ENCODE data around the gene ARL15. TPM values are rescaled to one million over a fixed set of nuclear protein-coding genes. Genes with fewer than 3 reads are reported as not detected.
A peak's percentile ranks its signal among the peaks of the same experiment; 100 is the strongest.

The ARL15 gene
- polyA plus RNA-seq, 4 donors, result 25.7 to 39.3 (median 30.9) TPM

DNA sequence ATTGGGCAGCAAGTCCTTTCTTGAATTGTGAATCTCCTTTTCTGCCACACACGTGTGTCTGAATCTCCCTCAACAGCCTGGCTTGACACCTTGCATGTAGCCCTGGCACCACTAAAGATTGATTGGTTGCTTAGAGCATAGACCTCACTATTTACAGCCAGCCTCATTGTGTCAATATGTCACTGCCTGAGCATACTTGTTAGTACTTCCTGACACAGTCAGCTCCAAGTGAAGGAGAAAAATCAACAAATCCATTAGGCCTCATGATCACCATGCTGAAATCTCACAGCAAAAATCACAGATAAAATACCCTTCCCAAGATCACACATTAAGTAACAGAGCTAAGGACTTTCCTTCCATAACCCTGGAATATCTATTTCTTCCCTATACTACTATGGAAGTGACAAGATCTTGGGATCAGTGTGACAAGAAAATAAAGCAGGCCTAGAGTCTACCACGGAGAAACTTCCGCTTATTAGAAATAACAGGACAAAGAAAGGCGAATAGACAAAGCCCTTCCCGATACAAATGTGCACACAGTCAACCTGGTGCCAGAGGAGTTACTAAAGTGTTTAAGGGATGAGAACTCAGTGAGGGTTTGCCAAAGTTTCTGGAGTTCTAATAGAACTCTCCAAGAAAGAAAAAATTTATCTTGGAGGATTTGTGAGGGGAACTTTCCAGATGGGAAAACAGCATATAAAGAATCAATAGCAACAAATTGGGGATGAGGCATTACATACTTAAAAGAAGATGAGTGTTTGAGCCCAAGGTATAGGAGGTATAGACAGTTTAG lies 5.6 kb upstream of the ARL15 start:
- no peak for DNase-seq (ENCODE audit: low read depth in 4 of 4, low spot score in 3 of 4)

DNA sequence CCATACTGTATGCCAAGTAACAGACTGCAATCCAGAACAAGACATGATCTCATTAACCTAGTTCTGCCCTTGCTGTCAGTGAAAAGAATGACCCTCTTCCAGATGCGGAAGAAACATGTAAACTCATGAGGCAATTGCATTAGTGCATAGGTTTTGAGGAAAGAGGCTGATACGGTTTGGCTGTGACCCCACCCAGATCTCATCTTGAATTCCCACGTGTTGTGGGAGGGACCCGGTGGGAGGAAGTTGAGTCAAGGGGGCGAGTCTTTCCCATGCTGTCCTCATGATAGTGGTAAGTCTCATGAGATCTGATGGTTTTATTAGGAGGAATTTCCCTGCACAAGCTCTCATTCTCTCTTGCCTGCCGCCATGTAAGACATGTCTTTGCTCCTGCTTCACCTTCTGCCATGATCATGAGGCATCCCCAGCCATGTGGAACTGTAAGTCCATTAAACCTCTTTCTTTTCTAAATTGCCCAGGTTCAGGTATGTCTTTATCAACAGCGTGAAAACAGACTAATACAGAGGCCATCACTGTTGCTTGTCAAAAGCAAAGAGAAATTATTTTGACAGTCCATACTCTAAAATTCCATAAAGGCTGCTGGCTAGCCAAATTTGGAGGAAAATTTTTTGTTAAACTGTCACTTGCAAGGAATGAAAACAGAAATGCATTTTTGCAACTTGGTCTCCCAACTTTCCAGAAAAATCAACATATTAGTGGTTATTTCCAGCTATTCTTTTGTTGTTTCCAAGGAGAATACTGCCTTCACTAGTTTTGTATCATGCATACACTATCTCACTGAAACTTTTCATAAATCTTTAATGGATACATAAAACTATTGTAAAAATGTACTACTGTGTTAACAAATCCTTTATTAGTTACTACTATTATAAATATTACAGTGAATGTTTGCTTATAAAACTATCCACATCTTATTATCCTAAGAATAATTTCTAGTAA lies 3.2 kb upstream of the ARL15 start:
- no peak for DNase-seq (ENCODE audit: low read depth in 4 of 4, low spot score in 3 of 4)

- no peak for DNase-seq (ENCODE audit: low read depth in 4 of 4, low spot score in 3 of 4)
Measured at GRCh38 chr5:54312499-54312898, 2.1 kb upstream of the ARL15 start.

GRCh38 chr5:54311176-54311677 lies 854 bp upstream of the ARL15 start:
- DNase-seq (ENCODE audit: low read depth in 4 of 4, low spot score in 3 of 4), result peak in 3 of 4 donors; percentile 24 to 48 (median 24)

GRCh38 chr5:54309691-54310432 lies 511 bp downstream of the ARL15 start:
- DNase-seq (ENCODE audit: low read depth in 4 of 4, low spot score in 3 of 4), result peak; percentile 24 to 38 (median 34)

- no peak for DNase-seq (ENCODE audit: low read depth in 4 of 4, low spot score in 3 of 4)
Measured at GRCh38 chr5:54309276-54309675, 1.1 kb downstream of the ARL15 start.

GRCh38 chr5:54307583-54307982 lies 2.8 kb downstream of the ARL15 start:
- no peak for DNase-seq (ENCODE audit: low read depth in 4 of 4, low spot score in 3 of 4)

GRCh38 chr5:54306893-54307292 lies 3.5 kb downstream of the ARL15 start:
- DNase-seq (ENCODE audit: low read depth in 4 of 4, low spot score in 3 of 4), result no peak

DNA sequence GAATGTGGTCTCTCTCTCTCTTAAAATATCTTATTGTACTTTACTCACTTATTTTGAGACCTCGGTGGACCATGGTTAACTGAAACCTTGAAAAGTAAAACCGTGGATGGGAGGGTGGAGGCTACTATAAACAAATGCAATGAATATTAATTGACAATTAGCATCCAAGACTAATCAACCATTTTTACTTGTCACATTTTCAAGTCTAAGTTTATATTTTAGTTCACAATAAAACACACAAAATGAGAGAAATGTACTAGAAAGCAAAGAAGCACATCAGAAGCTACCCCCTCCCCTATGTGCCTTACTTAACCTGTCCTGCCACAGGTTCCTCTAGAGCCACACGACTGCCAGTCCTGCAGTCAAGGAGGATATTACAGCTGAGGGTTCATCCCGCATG lies 4.6 kb downstream of the ARL15 start:
- no peak for DNase-seq (ENCODE audit: low read depth in 4 of 4, low spot score in 3 of 4)

GRCh38 chr5:54304040-54304439 lies 6.3 kb downstream of the ARL15 start:
- no peak for DNase-seq (ENCODE audit: low read depth in 4 of 4, low spot score in 3 of 4)

DNA sequence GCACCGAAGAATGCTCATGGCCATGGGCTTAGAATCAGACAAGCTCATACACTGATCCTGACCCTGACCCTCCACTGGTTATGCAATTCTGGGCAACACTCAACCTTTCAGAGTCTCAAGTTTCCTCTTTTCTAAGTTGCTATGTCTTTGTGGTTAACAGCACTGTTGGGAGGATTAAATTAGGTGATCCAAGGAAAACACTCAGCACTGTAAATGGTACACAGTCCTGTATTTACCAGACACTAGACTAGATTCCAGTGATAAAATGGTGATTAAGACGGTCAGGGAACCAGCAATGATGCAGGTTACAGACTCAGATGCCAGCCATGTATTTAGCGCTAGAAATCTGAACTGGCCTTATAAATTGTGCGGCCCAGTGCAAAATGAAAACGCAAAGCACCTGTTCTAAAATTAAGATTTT lies 8.1 kb downstream of the ARL15 start:
- DNase-seq (ENCODE audit: low read depth in 4 of 4, low spot score in 3 of 4), result no peak

GRCh38 chr5:54301849-54302248 lies 8.5 kb downstream of the ARL15 start:
- DNase-seq (ENCODE audit: low read depth in 4 of 4, low spot score in 3 of 4), result no peak

- no peak for DNase-seq (ENCODE audit: low read depth in 4 of 4, low spot score in 3 of 4)
Measured at GRCh38 chr5:54301220-54301619, 9.2 kb downstream of the ARL15 start.

- DNase-seq (ENCODE audit: low read depth in 4 of 4, low spot score in 3 of 4), result no peak
Measured at GRCh38 chr5:54298947-54299346, 11.4 kb downstream of the ARL15 start.

DNA sequence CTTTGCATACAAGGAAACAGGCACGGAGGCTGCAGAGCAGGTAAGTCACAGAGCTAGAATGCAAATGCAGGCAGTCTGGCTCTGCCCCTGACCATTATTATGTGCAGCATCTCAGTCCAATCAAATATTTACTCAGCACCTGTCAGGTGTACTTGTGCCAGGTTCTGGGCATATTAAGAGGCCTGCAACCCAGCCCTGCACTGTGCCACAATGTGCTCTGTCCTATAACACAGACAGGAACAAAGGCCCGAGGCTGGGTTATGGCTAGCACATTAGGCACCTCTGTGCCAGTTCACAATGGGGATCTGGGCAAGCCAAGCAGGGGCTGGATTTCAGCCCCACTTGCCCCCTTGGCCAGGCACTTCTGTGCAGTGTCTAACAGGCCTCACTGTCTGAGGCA lies 14.0 kb downstream of the ARL15 start:
- DNase-seq (ENCODE audit: low read depth in 4 of 4, low spot score in 3 of 4), result no peak

DNA sequence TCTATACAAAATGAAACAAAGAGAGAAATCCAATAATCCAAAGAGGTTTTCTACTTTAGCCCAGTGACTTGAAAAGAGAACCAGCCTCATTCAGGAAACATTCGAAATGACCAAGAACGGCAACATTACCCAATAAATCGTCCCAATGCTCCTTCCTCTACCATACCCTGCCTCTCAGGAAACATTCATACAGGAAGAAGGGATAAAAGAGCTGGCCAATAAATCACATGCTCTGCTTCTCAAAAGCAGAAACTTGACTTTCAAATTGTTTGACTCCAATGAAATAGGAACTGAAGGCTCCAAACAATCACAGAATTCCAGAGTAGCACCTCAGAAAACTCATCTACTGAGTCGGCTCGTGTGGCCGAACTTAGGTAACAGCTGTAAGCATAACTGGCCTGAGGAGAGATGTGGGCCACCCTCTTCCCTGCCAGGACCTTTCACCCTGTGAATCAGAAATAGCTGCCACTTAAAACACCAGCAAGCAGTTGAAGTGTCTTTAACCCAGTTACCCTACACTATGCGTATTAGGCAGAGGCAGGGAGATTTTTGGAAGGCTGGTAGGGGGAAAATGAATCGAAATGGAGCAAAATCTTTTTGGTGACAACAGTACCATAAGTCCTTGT lies 14.6 kb downstream of the ARL15 start:
- no peak for DNase-seq (ENCODE audit: low read depth in 4 of 4, low spot score in 3 of 4)

DNA sequence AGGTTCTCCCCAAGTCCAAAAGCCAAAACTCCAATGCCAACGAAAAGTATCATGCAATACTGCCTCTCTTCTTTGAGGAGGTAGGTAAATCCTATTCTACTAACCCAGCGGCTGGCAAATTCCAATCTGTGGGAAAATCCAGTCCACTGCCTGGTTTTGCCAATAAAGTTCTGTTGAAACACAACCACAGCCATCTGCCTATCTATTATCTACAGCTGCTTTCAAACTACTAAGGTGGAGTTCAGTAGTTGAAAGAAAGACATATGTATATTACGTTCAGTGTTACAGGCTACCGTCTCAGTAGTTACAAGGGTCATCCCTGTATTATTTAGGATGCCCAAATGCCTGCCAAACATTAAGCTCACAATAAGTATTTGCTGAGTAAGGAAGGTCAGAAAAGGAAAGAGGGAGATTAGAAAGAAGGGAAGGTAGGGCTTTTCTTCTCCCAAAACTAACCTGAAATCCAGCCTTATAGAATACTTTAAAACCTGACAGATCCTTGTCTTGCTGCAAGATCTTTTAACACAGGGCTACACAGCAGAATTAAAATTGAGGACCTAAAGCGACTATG lies 16.2 kb downstream of the ARL15 start:
- no peak for DNase-seq (ENCODE audit: low read depth in 4 of 4, low spot score in 3 of 4)

DNA sequence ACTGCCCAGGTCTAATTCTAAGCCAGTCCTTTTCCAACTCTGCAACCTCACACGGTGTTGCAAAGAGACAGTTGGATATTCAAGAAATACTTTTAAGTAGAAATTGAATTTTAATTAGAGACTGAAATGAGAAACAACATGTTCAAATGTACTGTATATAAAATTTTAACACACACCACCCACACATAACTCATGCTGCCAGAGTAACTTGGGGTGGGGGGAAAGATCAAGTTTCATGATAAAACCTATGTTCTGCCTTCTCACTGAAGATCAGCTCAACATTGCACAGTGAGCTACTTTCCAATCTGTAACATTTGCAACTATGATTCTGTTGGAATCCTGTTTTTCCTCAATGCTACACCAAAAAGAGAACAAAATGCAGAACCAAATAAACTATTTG lies 17.5 kb downstream of the ARL15 start:
- no peak for DNase-seq (ENCODE audit: low read depth in 4 of 4, low spot score in 3 of 4)

DNA sequence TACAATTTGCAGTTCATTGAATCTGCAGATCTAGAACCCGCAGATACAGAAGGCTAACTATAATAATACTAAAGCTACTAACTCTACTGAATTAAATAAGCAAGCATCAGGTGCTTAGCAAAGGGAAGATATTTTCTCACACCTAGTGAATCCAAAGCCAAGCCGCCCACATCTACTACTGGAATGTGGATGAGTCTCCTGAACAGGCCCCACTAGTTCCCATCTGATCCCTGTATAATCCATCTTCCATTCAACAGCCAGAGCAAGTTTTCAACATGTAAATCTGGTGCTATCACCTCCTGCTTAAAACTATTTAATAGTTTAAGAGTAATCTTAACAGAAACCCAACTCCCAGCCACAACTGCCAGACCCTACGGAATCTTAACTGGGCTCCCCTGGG lies 18.9 kb downstream of the ARL15 start:
- DNase-seq (ENCODE audit: low read depth in 4 of 4, low spot score in 3 of 4), result no peak

- DNase-seq (ENCODE audit: low read depth in 4 of 4, low spot score in 3 of 4), result no peak
Measured at GRCh38 chr5:54289769-54290168, 20.6 kb downstream of the ARL15 start.

All from left renal pelvis (tissue), 4 donors.